Neural crest cell (in vitro differentiated cells): ENCODE results near the gene HMX2. TPM values are rescaled to one million over a fixed set of nuclear protein-coding genes. Genes with fewer than 3 reads are reported as not detected.

Experiments used
- DNase-seq: peaks from one replicate; pipeline ENCODE4 v3.0.0; 2021; ENCODE audit warnings: low read depth, mixed read lengths, low spot score
- H3K27ac Mint-ChIP-seq: one replicate; pipeline ENCODE4 v1.8.0; 2021; ENCODE audit warnings: mild to moderate bottlenecking, mixed read lengths; ENCODE audit not compliant: unreplicated experiment
- H3K27me3 Mint-ChIP-seq: 2 replicates; pipeline ENCODE4 v1.8.0; 2021; ENCODE audit warnings: low read depth, mild to moderate bottlenecking, mixed read lengths
- H3K36me3 Mint-ChIP-seq: 2 replicates; pipeline ENCODE4 v1.8.0; 2021; ENCODE audit warnings: low read depth, mild to moderate bottlenecking, mixed read lengths
- H3K4me1 Mint-ChIP-seq: 2 replicates; pipeline ENCODE4 v1.8.0; 2021; ENCODE audit warnings: mixed read lengths
- H3K4me3 Mint-ChIP-seq: one replicate; pipeline ENCODE4 v1.8.0; 2021; ENCODE audit warnings: mild to moderate bottlenecking, mixed read lengths
- H3K9me3 Mint-ChIP-seq: 2 replicates; pipeline ENCODE4 v1.8.0; 2021; ENCODE audit warnings: mixed read lengths
- total RNA-seq: library from RNA; stranded (reverse); gene quantifications from 2 replicates; pipeline ENCODE4 v1.2.1, GENCODE V29; 2021
- TF ChIP-seq, protein P1 (sequence below): fragments of 200-600 bp; sonication (generic); conservative IDR thresholded peaks from 2 replicates; pipeline ENCODE4 v1.5.0; 2021; ENCODE audit warnings: antibody characterized with exemption, mild to moderate bottlenecking

HMX2 gene
- total RNA-seq, 1 donor from 2014 or later = not detected

DNA sequence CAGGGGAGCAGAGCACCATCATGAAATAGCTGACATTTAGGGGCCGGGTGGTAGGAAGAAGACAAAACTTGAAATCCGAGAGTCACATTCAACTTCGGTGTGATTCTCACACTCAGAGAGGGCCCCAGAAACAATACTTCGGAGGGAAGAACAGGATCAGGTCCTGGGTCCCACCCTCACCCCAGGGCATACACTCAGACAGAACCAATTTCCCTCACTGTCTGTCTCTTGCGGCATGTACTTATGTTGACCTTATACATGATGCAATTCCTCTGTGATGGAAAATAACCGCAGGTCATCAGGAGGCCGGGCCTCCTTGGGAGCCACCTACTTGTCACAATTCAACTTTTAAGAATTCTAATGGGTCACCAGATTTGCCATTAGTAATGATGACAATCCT is 38.5 kb upstream of the HMX2 start:
- Mint-ChIP-seq H3K36me3 (no peaks in the 10 kb centered on the region), H3K4me3 (no peak overlapping the region), H3K27me3 (peaks cover 24% of the 10 kb centered on the region), H3K27ac (no peak overlapping the region), H3K4me1 (no peaks in the 10 kb centered on the region), H3K9me3 (no peaks in the 10 kb centered on the region)
- TF ChIP-seq, protein P1, sequence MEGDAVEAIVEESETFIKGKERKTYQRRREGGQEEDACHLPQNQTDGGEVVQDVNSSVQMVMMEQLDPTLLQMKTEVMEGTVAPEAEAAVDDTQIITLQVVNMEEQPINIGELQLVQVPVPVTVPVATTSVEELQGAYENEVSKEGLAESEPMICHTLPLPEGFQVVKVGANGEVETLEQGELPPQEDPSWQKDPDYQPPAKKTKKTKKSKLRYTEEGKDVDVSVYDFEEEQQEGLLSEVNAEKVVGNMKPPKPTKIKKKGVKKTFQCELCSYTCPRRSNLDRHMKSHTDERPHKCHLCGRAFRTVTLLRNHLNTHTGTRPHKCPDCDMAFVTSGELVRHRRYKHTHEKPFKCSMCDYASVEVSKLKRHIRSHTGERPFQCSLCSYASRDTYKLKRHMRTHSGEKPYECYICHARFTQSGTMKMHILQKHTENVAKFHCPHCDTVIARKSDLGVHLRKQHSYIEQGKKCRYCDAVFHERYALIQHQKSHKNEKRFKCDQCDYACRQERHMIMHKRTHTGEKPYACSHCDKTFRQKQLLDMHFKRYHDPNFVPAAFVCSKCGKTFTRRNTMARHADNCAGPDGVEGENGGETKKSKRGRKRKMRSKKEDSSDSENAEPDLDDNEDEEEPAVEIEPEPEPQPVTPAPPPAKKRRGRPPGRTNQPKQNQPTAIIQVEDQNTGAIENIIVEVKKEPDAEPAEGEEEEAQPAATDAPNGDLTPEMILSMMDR = no peak
- DNase-seq = no peak

GRCh38 chr10:123117644-123118417 is 30.1 kb upstream of the HMX2 start:
- DNase-seq = no peak
- TF ChIP-seq, protein P1 = no peak
- H3K36me3 Mint-ChIP-seq = no peaks in the 10 kb centered on the region
- H3K27ac Mint-ChIP-seq = no peak overlapping the region
- H3K4me1 Mint-ChIP-seq = no peaks in the 10 kb centered on the region
- H3K9me3 Mint-ChIP-seq = no peaks in the 10 kb centered on the region
- peaks cover 66% of the 10 kb centered on the region for H3K27me3 Mint-ChIP-seq
- no peak overlapping the region for H3K4me3 Mint-ChIP-seq

DNA sequence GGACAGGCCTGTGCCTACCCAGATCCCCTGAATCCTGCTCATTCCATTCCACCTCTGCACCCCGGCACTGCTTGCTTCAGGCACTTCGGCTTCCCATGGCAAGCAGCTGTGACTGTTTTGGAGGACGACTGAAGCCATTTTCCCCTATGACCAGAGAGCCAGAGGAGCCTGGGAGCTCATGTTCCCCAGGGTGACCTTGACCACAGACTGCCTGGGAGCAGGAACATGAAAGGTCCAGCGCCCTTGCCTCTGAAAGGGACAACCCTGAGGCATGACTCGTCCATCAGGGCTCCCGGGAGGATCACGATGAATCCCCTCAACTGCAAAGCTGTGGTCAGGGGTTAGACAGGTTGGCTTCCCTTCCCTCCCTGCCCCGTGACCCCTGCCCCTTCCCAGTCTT is 28.9 kb upstream of the HMX2 start:
- H3K27me3 Mint-ChIP-seq = peaks cover 65% of the 10 kb centered on the region
- H3K4me1 Mint-ChIP-seq = no peaks in the 10 kb centered on the region
- TF ChIP-seq, protein P1 = no peak

GRCh38 chr10:123126246-123126645 is 21.7 kb upstream of the HMX2 start:
- H3K4me1 Mint-ChIP-seq = no peaks in the 10 kb centered on the region
- H3K27me3 Mint-ChIP-seq = peaks cover 91% of the 10 kb centered on the region
- H3K4me3 Mint-ChIP-seq = no peak overlapping the region
- H3K27ac Mint-ChIP-seq = no peak overlapping the region
- no peaks in the 10 kb centered on the region for H3K36me3 Mint-ChIP-seq
- no peaks in the 10 kb centered on the region for H3K9me3 Mint-ChIP-seq
- DNase-seq = no peak
- TF ChIP-seq, protein P1 = no peak

More for the DNA sequence above, 28.9 kb upstream of the HMX2 start:
- Mint-ChIP-seq H3K9me3 (no peaks in the 10 kb centered on the region), H3K4me3 (no peak overlapping the region), H3K27ac (no peak overlapping the region), H3K36me3 (no peaks in the 10 kb centered on the region)
- DNase-seq = no peak

GRCh38 chr10:123129618-123130271 is 18.2 kb upstream of the HMX2 start:
- H3K27ac Mint-ChIP-seq = no peak overlapping the region
- no peaks in the 10 kb centered on the region for H3K36me3 Mint-ChIP-seq
- TF ChIP-seq, protein P1 = no peak
- H3K27me3 Mint-ChIP-seq = peaks cover 99% of the 10 kb centered on the region
- H3K4me3 Mint-ChIP-seq = no peak overlapping the region
- peaks cover 20% of the 10 kb centered on the region for H3K4me1 Mint-ChIP-seq
- H3K9me3 Mint-ChIP-seq = no peaks in the 10 kb centered on the region
- no peak for DNase-seq
